ENCODE results near the gene GLIPR2.
"Not testable (repeated sequence)": the region's sequence is repeated elsewhere in the genome, so short reads cannot be mapped to it uniquely, and the experiment has no call there.

The GLIPR2 gene

DNA sequence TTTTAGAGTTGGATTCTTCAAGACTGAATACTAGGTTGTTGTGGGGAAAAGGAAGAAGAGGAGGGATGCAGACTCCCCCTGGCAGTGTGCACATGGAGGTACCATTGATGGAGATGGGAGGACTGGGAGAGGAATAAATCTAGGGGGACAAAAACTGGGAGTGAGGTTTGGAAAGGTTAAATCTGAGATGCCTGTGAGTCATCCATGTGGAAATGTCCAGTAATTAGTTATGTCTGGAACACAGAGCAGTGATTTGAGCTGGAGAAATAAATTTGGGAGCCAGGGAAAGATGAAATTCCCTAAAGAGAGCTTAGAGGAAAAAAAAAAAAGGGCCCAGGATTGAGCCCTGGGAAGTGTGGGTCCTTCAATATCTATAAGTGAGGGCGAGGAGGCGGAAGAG, 24.7 kb downstream of the GLIPR2 start:
- in situ Hi-C loops (cut with HindIII; ENCODE audit: low sequenced_read_pairs): no loop called here

DNA sequence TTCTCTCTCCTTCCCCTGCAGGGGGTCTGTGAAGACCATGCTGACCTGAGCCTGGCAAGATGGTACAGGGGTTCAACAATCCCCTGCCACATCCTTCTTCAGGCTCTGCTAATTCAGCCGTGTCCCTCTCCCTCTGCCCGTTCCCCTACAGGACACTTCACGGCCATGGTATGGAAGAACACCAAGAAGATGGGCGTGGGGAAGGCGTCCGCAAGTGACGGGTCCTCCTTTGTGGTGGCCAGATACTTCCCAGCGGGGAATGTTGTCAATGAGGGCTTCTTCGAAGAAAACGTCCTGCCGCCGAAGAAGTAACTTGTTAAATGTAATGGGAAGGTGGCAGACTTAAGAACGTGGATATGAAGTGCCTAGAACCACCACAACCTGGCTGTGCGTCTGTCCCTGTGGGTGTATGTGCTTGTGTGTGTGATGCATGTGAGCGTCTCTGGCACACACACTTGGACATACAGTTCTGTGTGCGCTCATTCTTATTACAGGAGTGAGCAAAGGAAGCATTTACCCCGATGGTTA, 25.7 kb downstream of the GLIPR2 start:
- in situ Hi-C loops (cut with HindIII; ENCODE audit: low sequenced_read_pairs): no loop called here

DNA sequence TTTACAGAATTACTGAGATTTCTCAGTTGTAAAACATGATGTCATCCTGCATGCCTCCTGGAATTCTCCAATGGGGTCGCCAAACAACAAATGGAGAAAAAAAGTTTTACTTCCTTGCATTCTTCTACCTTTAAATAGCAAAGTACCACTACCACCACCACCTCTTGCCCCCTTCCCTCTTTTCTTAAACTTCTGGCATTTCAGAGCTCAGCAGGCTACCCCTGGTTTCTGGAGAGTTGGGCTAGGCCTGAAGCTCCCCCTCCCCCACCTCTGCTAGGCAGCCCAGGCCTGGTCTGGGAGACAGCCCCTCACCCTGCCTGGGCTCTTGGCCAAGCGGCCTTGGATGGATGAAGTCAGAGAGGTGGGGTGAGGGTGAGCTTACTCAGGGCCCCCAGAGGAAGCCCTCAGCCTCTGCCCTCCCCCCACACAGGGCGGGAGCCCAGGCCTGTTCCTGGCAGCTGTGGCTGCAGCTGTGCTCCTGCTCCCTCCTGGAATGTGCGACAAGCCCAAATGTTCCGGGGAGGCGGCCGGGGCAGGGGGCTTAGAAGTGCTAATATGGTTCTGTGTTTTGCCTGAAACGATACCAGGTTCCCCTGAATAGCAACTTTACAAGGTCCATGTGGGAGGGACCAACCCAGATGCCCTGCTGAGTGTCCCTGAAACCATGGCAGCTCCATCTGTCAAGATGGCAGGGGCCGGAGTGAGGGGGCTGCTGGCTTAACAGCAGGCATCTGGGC, 26.7 kb downstream of the GLIPR2 start:
- in situ Hi-C loops (cut with HindIII; ENCODE audit: low sequenced_read_pairs): no loop called here

DNA sequence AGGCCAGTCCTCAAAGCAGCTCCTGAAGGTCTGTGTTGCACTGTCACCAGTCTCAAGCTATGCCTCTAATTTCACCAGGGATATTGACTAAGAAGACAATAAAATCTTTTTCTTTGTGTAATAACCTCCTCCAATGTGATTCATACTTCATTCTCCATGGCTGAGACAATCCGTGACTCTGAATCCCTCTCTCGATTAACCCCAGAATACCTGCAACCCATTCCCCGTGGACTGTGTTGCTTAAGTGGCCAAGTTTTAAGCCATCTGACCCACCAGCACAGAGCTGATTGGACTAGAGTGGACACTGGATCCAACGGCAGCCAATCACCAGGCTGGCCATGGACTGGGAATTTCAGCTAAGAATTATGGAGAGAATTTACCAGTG, 27.2 kb downstream of the GLIPR2 start:
- in situ Hi-C loops (cut with HindIII; ENCODE audit: low sequenced_read_pairs): no loop called here

DNA sequence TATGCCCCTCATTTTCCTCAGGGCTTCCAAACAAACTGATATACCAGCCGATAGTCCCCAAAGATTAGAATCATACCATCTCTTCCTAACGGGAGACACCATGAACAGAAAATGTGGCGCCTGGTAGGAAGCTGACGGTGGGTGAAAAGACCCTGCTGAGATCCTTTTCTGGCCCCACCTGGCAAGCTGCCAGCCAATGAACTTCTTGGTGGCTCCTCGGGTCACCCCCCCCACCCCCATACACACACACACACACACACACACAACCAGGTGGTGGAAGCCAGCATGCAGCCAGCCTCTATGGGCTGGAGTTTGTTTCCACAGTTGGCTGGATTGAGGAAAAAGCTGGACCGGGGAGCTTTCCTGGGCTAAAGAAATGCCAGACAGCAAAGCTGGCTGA, 27.8 kb downstream of the GLIPR2 start:
- in situ Hi-C loops (cut with HindIII; ENCODE audit: low sequenced_read_pairs): no loop called here

DNA sequence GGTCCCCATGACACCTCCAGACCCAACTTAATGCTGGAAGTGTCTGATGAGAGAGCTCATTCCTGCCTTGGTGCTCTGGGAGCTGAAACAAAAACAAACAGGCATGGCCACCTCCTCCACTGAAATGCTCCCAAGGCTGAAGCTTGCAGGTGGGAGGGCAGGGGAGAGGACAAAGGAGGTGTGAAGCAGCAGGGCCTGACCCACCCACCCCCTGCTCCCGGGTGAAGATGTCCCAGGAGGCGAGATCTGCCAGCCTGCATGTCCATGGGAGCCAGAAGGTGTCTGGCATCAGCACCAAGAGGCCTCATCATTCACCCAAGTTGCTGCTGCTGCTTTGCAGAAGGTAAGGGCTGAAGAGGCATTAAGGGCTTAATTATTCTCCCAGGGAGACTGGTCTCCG, 28.5 kb downstream of the GLIPR2 start:
- in situ Hi-C loops (cut with HindIII; ENCODE audit: low sequenced_read_pairs): no loop called here

DNA sequence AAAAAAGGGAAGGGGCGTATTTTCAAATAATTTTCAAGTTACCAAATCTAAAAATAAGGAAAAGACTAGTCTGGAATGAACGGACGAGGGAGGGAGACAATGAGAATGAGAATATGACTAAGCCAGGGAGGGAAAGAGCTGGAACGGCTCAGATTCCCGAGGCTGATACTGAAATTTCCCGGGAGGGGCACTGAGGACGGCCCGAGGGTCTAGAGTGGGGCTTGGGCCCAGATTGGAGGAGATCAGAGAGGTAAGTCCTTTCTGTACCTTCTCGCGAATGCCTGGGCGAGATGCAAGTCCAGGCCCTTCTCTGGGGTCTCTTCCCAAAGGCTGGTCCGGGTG, 29.3 kb downstream of the GLIPR2 start:
- in situ Hi-C loops (cut with HindIII; ENCODE audit: low sequenced_read_pairs): no loop called here

DNA sequence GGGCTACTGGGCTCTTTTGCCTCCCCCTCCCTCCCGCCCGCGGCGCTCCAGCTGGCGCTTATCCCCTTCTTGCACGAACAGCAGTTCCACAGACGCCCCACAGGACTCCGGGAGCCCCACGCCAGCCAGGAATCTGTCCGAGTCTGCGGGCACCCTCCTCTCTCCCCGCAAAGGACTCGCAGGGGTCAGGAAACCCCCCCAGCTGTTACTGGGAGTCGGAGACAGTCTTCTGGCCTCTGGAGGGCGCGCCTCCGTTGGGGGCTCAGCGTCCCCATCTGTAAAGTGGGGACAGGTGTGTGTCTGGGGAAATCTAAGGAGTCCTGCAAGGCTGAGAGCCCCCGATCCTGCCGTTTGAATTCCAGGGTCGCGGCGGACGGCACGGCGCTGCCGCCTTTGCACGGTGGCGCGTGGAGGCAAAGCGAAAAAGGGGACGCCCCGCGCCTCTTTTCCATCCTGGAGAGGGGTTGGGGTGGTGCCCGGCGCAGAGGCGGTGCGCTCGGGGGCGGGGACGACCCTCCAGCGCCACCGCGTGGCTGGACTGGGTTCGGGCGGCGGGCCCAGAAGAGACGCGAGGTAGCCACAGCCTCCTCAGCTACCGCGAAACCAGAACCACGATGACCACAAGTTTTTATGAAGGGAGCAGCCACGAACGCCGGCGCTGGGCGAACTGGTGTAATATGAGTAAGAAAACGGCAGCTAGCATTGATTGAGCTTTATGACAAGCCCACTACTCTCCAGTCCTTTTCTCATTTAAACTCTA, 29.8 kb downstream of the GLIPR2 start:
- in situ Hi-C loops (cut with HindIII; ENCODE audit: low sequenced_read_pairs): no loop called here

DNA sequence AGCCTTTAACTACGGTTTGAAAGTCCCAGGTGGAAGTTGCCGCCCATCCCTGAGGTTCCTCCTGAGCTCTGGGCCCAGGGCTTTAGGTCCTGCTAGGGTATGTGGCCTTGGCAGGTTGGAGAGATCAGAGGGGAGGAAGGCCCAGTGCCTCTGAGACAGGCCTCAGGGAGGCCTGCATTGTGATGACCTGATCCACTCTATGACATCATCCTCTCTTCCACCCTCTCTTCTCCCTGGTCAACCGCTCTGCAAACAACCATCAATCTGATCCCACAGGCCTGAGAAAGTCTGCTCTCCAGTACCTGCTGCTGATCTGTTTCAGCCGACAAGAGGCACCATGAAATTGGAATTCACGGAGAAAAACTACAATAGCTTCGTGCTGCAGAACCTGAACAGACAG, 32.6 kb downstream of the GLIPR2 start, which contains the start of gene CCIN:
TSS of gene CCIN (plus strand) at position 223 of the 400 bp plus-strand sequence. CDS start at position 338, 115 bp downstream.
- in situ Hi-C loops (cut with HindIII; ENCODE audit: low sequenced_read_pairs): no loop called here

DNA sequence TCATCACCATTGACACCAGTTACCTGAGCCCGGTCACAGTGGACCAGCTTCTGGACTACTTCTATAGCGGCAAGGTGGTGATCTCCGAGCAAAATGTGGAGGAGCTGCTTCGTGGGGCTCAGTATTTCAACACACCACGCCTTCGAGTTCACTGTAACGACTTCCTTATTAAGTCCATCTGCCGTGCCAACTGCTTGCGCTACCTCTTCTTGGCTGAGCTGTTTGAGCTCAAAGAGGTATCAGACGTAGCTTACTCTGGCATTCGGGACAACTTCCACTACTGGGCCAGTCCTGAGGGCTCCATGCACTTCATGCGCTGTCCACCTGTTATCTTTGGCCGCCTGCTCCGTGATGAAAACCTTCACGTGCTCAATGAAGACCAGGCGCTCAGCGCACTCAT, 33.2 kb downstream of the GLIPR2 start:
- in situ Hi-C loops (cut with HindIII; ENCODE audit: low sequenced_read_pairs): no loop called here

DNA sequence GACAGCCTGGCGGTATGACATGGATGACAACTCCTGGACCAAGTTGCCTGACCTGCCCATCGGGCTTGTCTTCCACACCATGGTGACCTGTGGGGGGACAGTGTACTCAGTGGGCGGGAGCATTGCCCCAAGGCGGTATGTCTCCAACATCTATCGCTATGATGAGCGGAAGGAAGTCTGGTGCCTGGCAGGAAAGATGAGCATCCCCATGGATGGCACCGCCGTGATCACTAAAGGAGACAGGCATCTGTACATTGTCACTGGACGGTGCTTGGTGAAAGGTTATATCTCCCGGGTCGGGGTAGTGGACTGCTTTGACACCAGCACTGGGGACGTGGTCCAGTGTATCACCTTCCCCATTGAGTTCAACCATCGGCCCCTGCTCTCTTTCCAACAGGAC, 34.0 kb downstream of the GLIPR2 start:
- in situ Hi-C loops (cut with HindIII; ENCODE audit: low sequenced_read_pairs): no loop called here

DNA sequence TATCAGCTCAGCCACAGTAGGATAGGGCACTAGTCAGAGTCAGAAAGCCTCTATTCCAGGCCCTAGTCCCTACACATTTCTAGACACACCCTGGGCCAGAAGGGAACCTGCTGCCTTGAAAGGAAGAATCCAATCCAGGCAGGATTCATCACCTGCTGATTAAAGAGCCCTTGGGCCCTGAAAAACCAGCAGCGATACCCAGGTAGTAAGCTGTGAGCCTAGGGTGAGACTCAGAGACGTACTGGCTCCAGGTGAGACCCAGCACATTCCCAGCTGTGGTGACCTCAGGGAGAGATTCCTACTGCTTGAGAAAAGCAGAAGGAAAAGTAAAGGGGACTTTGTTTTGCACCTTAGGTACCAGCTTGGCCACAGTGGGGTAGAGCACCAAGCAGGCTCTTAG, 37.3 kb downstream of the GLIPR2 start:
- in situ Hi-C loops (cut with HindIII; ENCODE audit: low sequenced_read_pairs): no loop called here

DNA sequence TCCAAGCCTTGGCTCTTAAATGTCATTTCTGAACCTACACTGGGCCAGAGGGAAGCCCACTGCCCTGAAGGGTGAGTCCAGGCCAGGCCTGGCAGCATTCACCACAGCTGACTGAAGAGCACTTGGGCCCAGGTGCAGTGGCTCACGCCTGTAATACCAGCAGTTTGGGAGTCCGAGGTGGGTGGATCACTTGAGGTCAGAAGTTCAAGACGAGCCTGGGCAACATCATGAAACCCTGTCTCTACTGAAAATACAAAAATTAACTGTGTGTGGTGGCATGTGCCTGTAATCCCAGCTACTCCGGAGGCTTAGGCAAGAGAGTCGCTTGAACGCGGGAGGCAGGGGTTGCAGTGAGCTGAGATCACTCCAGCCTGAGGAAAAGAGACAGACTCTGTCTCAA, 37.7 kb downstream of the GLIPR2 start:
- in situ Hi-C loops (cut with HindIII; ENCODE audit: low sequenced_read_pairs): no loop called here

DNA sequence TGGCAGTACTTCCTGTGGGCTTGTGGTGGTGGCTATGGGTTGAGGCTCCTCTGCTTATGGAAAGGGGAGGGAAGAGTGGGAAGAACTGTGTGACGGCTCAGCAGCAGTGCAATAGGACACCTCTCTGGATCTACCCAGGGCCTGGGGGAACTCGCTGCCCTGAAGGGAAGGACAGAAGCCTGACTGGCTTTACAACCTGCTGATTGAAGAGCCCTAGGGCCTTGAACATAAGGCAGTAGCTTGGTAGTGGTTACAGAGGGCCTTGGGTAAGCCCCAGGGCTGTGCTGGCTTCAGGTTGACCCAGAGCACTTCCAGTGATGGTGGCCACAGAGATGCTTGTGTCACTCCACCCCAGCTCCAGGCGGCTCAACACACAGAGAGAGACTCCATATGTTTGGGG, 38.2 kb downstream of the GLIPR2 start:
- in situ Hi-C loops (cut with HindIII; ENCODE audit: low sequenced_read_pairs): no loop called here

DNA sequence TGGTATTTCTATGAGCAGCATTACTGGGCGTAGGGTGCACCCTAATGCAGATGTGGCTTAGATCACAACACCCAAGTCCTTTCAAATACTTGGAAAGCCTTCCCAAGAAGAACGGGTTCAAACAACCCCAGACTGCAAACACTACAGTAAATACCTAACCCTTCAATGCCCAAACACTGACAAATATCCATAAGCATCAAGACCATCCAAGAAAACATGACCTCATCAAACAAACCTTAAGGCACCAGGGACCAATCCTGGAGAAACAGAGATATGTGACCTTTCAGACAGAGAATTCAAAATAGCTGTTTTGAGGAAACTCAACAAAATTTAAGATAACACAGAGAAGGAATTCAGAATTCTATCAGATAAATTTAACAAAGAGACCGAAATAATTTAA, 38.7 kb downstream of the GLIPR2 start:
- in situ Hi-C loops (cut with HindIII; ENCODE audit: low sequenced_read_pairs): not testable (repeated sequence)

DNA sequence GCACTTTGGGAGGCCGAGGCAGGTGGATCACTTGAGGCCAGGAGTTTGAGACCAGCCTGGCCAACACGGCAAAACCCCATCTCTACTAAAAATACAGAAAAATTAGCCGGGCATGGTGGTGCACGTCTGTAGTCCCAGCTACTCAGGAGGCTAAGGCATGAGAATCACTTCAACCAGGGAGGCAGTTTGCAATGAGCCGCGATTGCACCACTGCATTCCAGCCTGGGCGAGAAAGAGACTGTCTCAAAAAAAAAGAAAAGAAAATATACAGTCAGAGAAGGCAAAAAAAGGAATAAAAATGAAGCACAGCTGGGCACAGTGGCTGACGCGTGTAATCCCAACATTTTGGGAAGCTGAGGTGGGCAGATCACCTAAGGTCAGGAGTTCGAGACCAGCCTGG, 40.0 kb downstream of the GLIPR2 start:
- in situ Hi-C loops (cut with HindIII; ENCODE audit: low sequenced_read_pairs): not testable (repeated sequence)

DNA sequence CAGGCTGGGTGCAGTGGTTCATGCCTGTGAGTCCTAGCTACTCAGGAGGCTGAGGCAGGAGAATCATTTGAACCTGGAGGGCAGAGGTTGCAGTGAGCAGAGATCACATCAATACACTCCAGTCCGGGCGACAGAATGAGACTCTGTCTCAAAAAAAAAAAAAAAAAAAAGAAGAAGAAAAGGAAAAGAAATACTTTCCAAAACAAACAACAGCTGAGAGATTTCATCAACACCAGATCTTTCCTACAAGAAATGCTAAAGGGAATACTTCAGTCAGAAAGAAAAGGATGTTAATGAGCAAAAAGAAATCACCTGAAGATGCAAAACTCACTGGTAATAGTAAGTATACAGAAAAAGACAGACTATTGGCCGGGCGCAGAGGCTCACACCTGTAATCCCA, 41.0 kb downstream of the GLIPR2 start:
- in situ Hi-C loops (cut with HindIII; ENCODE audit: low sequenced_read_pairs): no loop called here

DNA sequence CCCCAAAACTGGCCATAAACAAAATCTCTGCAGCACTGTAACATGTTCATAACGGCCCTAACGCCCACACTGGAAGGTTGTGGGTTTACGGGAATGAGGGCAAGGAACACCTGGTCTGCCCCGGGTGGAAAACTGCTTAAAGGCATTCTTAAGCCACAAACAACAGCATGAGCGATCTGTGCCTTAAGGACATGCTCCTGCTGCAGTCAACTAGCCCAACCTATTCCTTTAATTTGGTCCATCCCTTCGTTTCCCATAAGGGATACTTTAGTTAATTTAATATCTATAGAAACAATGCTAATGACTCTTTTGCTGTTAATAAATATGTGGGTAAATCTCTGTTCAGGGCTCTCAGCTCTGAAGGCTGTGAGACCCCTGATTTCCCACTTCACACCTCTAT, 43.7 kb downstream of the GLIPR2 start:
- in situ Hi-C loops (cut with HindIII; ENCODE audit: low sequenced_read_pairs): not testable (repeated sequence)

DNA sequence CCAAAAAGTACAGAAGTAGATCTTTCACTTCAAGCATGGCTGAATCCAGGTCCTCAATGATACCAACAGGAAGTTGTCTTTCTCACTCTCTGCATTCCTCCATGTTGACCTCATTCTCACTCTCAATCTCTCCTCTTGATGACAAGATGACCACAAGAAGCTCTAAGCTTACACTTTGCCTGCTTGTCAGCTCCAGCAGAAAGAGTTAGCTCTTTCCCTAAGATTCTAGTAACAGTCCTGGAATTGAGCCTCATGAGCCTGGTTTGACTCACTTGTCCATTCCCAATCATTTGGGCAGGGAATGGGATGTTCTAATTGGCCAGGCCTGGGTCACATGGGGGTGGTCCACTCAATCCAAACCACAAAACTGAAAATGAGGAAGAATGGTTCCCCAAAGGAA, 50.9 kb downstream of the GLIPR2 start:
- in situ Hi-C loops (cut with HindIII; ENCODE audit: low sequenced_read_pairs): loop anchor here (5.0 kb wide), 1 partner anchor 95 kb away; no protein-coding TSS in a partner anchor

DNA sequence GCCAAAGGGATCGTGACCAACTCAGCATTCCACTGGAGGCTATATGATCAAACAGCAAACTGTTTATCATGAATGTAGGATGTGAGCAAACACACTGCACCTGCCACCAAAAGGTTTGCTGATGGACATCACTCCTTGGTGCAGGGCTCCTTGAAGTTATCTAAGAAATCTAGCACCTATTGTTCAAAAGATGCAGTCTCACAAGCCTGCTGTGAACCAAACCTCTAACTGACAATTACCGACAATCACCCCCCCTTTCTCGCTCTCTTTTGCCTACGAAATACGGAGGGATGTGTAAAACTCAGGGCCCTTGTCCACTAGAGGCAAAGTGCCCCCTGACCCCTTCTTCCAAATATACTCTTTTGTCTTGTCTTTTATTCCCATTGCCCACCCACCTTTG, 51.7 kb downstream of the GLIPR2 start:
- in situ Hi-C loops (cut with HindIII; ENCODE audit: low sequenced_read_pairs): loop anchor here (5.0 kb wide), 1 partner anchor 96 kb away; no protein-coding TSS in a partner anchor

DNA sequence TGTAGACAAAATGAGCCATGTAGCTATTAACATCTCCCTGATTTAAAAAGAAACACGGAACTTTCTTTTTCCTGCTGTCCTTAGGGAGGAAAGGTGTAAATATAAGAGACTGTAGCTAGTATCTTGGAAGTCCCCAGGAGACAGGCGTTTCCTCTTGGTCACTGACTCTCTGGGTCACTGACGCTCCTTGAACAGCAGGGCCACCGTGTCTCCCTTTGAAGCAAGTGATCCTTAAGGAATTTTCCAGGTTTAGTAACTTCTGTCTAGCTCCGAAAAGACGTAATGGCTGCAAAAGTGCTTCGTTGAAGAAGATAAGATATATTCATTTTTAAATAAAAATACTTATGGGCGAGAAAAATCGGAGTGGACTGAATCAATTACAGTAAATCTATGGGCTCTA, 53.4 kb downstream of the GLIPR2 start:
- in situ Hi-C loops (cut with HindIII; ENCODE audit: low sequenced_read_pairs): loop anchor here (5.0 kb wide), 1 partner anchor 98 kb away; no protein-coding TSS in a partner anchor
